Left lung (tissue), 10 donors: Measurements from ENCODE around the gene PRSS50. TPM values are rescaled to one million over a fixed set of nuclear protein-coding genes. Genes with fewer than 3 reads are reported as not detected.

Experiments
- ATAC-seq: fragments of 200-7000 bp; cut with Tn5 transposase; one replicate; pipeline ENCODE4 v1.9.1; 2020; ENCODE audit warnings: moderate library complexity
- DNase-seq, 4 donors: peaks; one replicate each; pipeline ENCODE4 v3.0.0-alpha.2; 2013 to 2020
- H3K27ac ChIP-seq, 2 donors: fragments of 200-600 bp; sonication (generic) in 1 of 2; one replicate each; pipeline versions ENCODE4 v1.5.0 to v1.8.0; 2020 to 2021
- H3K27me3 ChIP-seq, 2 donors: fragments of 200-600 bp; sonication (generic) in 1 of 2; one replicate each; pipeline versions ENCODE4 v1.5.0 to v1.8.0; 2020 to 2021
- H3K36me3 ChIP-seq, 2 donors: fragments of 200-600 bp; sonication (generic) in 1 of 2; one replicate each; pipeline versions ENCODE4 v1.5.0 to v1.8.0; 2020 to 2021
- H3K4me1 ChIP-seq, 2 donors: fragments of 200-600 bp; one replicate each; pipeline ENCODE4 v1.8.0; 2021
- H3K4me3 ChIP-seq, 2 donors: fragments of 200-600 bp; sonication (generic) in 1 of 2; one replicate each; pipeline versions ENCODE4 v1.5.0 to v1.8.0; 2020 to 2021; ENCODE audit warnings: mild to moderate bottlenecking in 1 of 2
- H3K9me3 ChIP-seq, 2 donors: fragments of 200-600 bp; sonication (generic) in 1 of 2; one replicate each; pipeline versions ENCODE4 v1.5.0 to v1.8.0; 2020 to 2021
- CTCF ChIP-seq, 2 donors: fragments of 200-600 bp; sonication (generic) in 1 of 2; IDR thresholded peaks; one replicate each; pipeline versions ENCODE4 v1.5.0 to v1.8.0; 2021; ENCODE audit warnings: antibody characterized with exemption in 2 of 2
- intact Hi-C, 2 donors: fragments of 100-400 bp; cut with DNase I; formaldehyde crosslinking; loops; one replicate each; pipeline versions ENCODE4 v1.11.2 to v1.14.2; 2022
- polyA plus RNA-seq, 6 donors: library from polyadenylated mRNA; unstranded; fragments of 120-200 nt; gene quantifications; one replicate each; pipeline ENCODE4 v1.2.1, GENCODE V29; 2013; ENCODE audit not compliant: insufficient read length in 6 of 6
- total RNA-seq, 2 donors: library from RNA; stranded (reverse); fragmentation: NEBNext Ultra II Directional; extraction: Animal tissue kit (Norgen Biotek cat#: 25700); gene quantifications; one replicate each; pipeline ENCODE4 v1.2.1, GENCODE V29; 2021
- donor health status: DM: no; HTN: yes; CAD: no.
- donor health status: DM: no; HTN: no; CAD: no.

Gene PRSS50
- total and polyA plus RNA-seq, 8 donors: 0.24 to 1.1 (median 0.66) TPM

GRCh38 chr3:46694520-46694919, 23.1 kb downstream of the PRSS50 start:
- no peaks in the 10 kb centered on the region for H3K36me3 ChIP-seq
- no peaks in the 10 kb centered on the region for H3K9me3 ChIP-seq
- peak overlapping the region; percentile 72 to 93 for H3K27ac ChIP-seq
- peaks cover 0 to 25% of the 10 kb centered on the region in 2 donors for H3K27me3 ChIP-seq
- no peak overlapping the region for H3K4me3 ChIP-seq
- ATAC-seq: no peak
- H3K4me1 ChIP-seq: peaks cover 26 to 76% of the 10 kb centered on the region in 2 donors
- intact Hi-C loops: no loop called here
- DNase-seq: no peak
- no peak for TF ChIP-seq CTCF (IDR thresholded peaks at IDR 0.05)

- DNase-seq (peak in 1 of 4 donors; percentile 56), ATAC-seq (peak; percentile 0)
- peak overlapping the region; percentile 62 to 93 for H3K27ac ChIP-seq
- peaks cover 26 to 71% of the 10 kb centered on the region in 2 donors for H3K4me1 ChIP-seq
- H3K4me3 ChIP-seq: peak overlapping the region; percentile 65 to 69
- intact Hi-C loops: no loop called here
- peaks cover 0 to 1% of the 10 kb centered on the region in 2 donors for H3K36me3 ChIP-seq
- no peaks in the 10 kb centered on the region for H3K9me3 ChIP-seq
- H3K27me3 ChIP-seq: peaks cover 0 to 25% of the 10 kb centered on the region in 2 donors
- TF ChIP-seq CTCF (IDR thresholded peaks at IDR 0.05): no peak
These were observed 23.8 kb downstream of the PRSS50 start for GRCh38 chr3:46693892-46694226.

GRCh38 chr3:46693038-46693891, 24.4 kb downstream of the PRSS50 start, which contains the start of gene ALS2CL:
ALS2CL (minus strand) TSS chr3:46693679; CDS start chr3:46689440, 4,239 bp downstream.
- DNase-seq: peak in 3 of 4 donors; percentile 43 to 92 (median 68)
- H3K9me3 ChIP-seq: no peaks in the 10 kb centered on the region
- peaks cover 26 to 71% of the 10 kb centered on the region in 2 donors for H3K4me1 ChIP-seq

GRCh38 chr3:46692566-46692990, 25.1 kb downstream of the PRSS50 start:
- TF ChIP-seq CTCF (IDR thresholded peaks at IDR 0.05): no peak
- H3K27ac ChIP-seq: peak overlapping the region; percentile 68 to 93
- H3K27me3 ChIP-seq: peaks cover 0 to 25% of the 10 kb centered on the region in 2 donors
- ATAC-seq (peak; percentile 79), DNase-seq (peak in 3 of 4 donors; percentile 20 to 95 (median 89))
- peaks cover 0 to 13% of the 10 kb centered on the region in 2 donors for H3K36me3 ChIP-seq
- H3K4me3 ChIP-seq: peak overlapping the region; percentile 65 to 69
- no peaks in the 10 kb centered on the region for H3K9me3 ChIP-seq
- intact Hi-C loops: no loop called here
- H3K4me1 ChIP-seq: peaks cover 26 to 71% of the 10 kb centered on the region in 2 donors

More at GRCh38 chr3:46693038-46693891, 24.4 kb downstream of the PRSS50 start, which contains the start of gene ALS2CL:
- peak within 1 kb of the TSS; percentile 65 to 69 for H3K4me3 ChIP-seq
- H3K27ac ChIP-seq: peak within 1 kb of the TSS; percentile 68 to 93
- intact Hi-C loops: no loop called here
- peak; percentile 78 for ATAC-seq
- peaks cover 0 to 25% of the 10 kb centered on the region in 2 donors for H3K27me3 ChIP-seq
- H3K36me3 ChIP-seq: peaks cover 0 to 7% of the 10 kb centered on the region in 2 donors
- TF ChIP-seq CTCF (IDR thresholded peaks at IDR 0.05): no peak

GRCh38 chr3:46690798-46691197, 26.9 kb downstream of the PRSS50 start:
- Histone ChIP-seq H3K27ac (peak overlapping the region; percentile 68 to 93), H3K4me1 (peaks cover 19 to 58% of the 10 kb centered on the region in 2 donors), H3K9me3 (no peaks in the 10 kb centered on the region), H3K4me3 (no peak overlapping the region), H3K36me3 (peaks cover 0 to 22% of the 10 kb centered on the region in 2 donors), H3K27me3 (peaks cover 0 to 25% of the 10 kb centered on the region in 2 donors)
- peak in 2 of 4 donors; percentile 42 to 70 for DNase-seq
- intact Hi-C loops: no loop called here
- TF ChIP-seq CTCF (IDR thresholded peaks at IDR 0.05): no peak
- ATAC-seq: peak; percentile 45
